ENCODE data around the gene PROZ. TPM values are rescaled to one million over a fixed set of nuclear protein-coding genes. Genes with fewer than 3 reads are reported as not detected.

PROZ gene
- total and polyA plus RNA-seq, 9 of the 15 experiments (the other 6 are each of a cell fraction or from before 2014, with no cell fraction given): not detected

DNA sequence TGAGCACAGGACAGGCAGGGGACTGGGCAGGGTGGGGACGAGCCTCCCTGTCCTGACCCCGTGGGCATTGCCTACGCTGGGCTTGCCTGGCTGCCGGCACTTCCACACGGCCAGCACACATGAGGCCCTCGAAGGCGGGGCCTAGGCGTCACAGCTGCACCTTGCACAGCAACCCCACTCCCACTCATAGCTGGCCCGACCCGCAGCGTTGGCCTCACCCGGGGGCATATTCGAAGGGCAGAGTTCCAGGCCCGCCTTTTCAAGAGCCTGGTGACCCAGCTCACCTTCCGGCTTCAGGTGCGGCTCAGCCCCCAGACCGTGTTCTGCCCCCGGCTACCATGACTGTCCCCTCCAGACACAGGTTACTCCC lies 16.9 kb upstream of the PROZ start:
- H3K27me3 ChIP-seq (ENCODE audit: control insufficient read depth in 2 of 2, insufficient read depth in 2 of 2, low read length in 2 of 2): peaks cover 13 to 26% of the 10 kb centered on the region in 2 experiments; a peak in 4 of 5 replicates
- ChIA-PET CTCF (ENCODE audit: low intra/inter-chr PET ratio) (no interaction called here), POLR2A (no interaction called here)
- H3K9me1 ChIP-seq (ENCODE audit: control insufficient read depth, insufficient read depth, low read length): no peaks in the 10 kb centered on the region
- no peak overlapping the region; a peak in 1 of 4 replicates for H3K9ac ChIP-seq (ENCODE audit: insufficient read depth in 1 of 2, low read depth in 2 of 2, low read length in 2 of 2)
- no peaks in the 10 kb centered on the region for H4K20me1 ChIP-seq (replicated peaks; ENCODE audit: control insufficient read depth, insufficient read depth, low read length)
- peaks cover 5 to 14% of the 10 kb centered on the region in 2 experiments; a peak in 3 of 5 replicates for H3K4me1 ChIP-seq (replicated peaks in 1 of 2; ENCODE audit: control insufficient read depth in 2 of 2, insufficient read depth in 2 of 2, low read length in 2 of 2)
- no TSS peak for BruUV-seq (replicated peaks)
- in situ Hi-C loops (cut with MboI): no loop called here
- H3K36me3 ChIP-seq (ENCODE audit: control insufficient read depth, insufficient read depth, low read length): no peaks in the 10 kb centered on the region
- H3K4me3 ChIP-seq: no peak overlapping the region
- no peak overlapping the region for H3K27ac ChIP-seq (ENCODE audit: extremely low read depth, low read depth, low read length)
- H3K4me2 ChIP-seq (ENCODE audit: insufficient read depth, low read length): no peak overlapping the region
- no peak for DNase-seq (ENCODE audit: extremely low read depth in 1 of 4, low spot score in 3 of 4)
- TF ChIP-seq XRCC5 (IDR thresholded peaks at IDR 0.05; ENCODE audit: low read depth, low read length): no peak
- no peak for TF ChIP-seq NFIC (IDR thresholded peaks at IDR 0.05)
- TF ChIP-seq HMG20B (CRISPR knock-in tag; IDR thresholded peaks at IDR 0.05): no peak
- no peak for TF ChIP-seq CCAR2 (IDR thresholded peaks at IDR 0.05; ENCODE audit: low read depth, low read length)
- TF ChIP-seq PHF20 (IDR thresholded peaks at IDR 0.05; ENCODE audit: partially characterized antibody): no peak
- TF ChIP-seq POLR2B (IDR thresholded peaks at IDR 0.05; ENCODE audit: low read depth, partially characterized antibody): no peak
- TF ChIP-seq SRF (CRISPR knock-in tag; IDR thresholded peaks at IDR 0.05): no peak
- TF ChIP-seq ZNF174 (CRISPR knock-in tag; IDR thresholded peaks at IDR 0.05): no peak
- TF ChIP-seq HLTF (IDR thresholded peaks at IDR 0.05): no peak
- no peak for TF ChIP-seq KLF6 (CRISPR knock-in tag; IDR thresholded peaks at IDR 0.05; ENCODE audit: borderline replicate concordance)
- TF ChIP-seq, protein P1, sequence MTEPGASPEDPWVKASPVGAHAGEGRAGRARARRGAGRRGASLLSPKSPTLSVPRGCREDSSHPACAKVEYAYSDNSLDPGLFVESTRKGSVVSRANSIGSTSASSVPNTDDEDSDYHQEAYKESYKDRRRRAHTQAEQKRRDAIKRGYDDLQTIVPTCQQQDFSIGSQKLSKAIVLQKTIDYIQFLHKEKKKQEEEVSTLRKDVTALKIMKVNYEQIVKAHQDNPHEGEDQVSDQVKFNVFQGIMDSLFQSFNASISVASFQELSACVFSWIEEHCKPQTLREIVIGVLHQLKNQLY (CRISPR knock-in tag; conservative IDR thresholded peaks at IDR 0.05): no peak
- TF ChIP-seq ADNP (tag; IDR thresholded peaks at IDR 0.05): no peak
- TF ChIP-seq EP400 (IDR thresholded peaks at IDR 0.05): no peak
- TF ChIP-seq, protein P2, sequence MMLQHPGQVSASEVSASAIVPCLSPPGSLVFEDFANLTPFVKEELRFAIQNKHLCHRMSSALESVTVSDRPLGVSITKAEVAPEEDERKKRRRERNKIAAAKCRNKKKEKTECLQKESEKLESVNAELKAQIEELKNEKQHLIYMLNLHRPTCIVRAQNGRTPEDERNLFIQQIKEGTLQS (IDR thresholded peaks at IDR 0.05): no peak
- TF ChIP-seq, protein P2 (CRISPR knock-in tag; conservative IDR thresholded peaks at IDR 0.05): no peak
- TF ChIP-seq SMARCE1 (IDR thresholded peaks at IDR 0.05): no peak
- TF ChIP-seq, protein P3, sequence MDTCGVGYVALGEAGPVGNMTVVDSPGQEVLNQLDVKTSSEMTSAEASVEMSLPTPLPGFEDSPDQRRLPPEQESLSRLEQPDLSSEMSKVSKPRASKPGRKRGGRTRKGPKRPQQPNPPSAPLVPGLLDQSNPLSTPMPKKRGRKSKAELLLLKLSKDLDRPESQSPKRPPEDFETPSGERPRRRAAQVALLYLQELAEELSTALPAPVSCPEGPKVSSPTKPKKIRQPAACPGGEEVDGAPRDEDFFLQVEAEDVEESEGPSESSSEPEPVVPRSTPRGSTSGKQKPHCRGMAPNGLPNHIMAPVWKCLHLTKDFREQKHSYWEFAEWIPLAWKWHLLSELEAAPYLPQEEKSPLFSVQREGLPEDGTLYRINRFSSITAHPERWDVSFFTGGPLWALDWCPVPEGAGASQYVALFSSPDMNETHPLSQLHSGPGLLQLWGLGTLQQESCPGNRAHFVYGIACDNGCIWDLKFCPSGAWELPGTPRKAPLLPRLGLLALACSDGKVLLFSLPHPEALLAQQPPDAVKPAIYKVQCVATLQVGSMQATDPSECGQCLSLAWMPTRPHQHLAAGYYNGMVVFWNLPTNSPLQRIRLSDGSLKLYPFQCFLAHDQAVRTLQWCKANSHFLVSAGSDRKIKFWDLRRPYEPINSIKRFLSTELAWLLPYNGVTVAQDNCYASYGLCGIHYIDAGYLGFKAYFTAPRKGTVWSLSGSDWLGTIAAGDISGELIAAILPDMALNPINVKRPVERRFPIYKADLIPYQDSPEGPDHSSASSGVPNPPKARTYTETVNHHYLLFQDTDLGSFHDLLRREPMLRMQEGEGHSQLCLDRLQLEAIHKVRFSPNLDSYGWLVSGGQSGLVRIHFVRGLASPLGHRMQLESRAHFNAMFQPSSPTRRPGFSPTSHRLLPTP (IDR thresholded peaks at IDR 0.05; ENCODE audit: borderline replicate concordance, extremely low read depth, insufficient read length): no peak
- 33% methylated on average over 11 of the region's 18 CpGs for WGBS (ENCODE audit: insufficient coverage, low coverage, missing lambda C conversion rate)
- H3K79me2 ChIP-seq (ENCODE audit: control insufficient read depth, insufficient read depth, low read length): no peaks in the 10 kb centered on the region
- H2AFZ ChIP-seq (ENCODE audit: low read depth, low read length): no peak overlapping the region
- intact Hi-C loops (cut with micrococcal nuclease): no loop called here
- FAIRE-seq: no peak
- H3K9me3 ChIP-seq (replicated peaks; ENCODE audit: control insufficient read depth, insufficient read depth, low read depth, low read length): no peaks in the 10 kb centered on the region
- ATAC-seq: no peak

All from K562 (cell line).